NCI-H1436 (cell line): ENCODE data around the gene DDX25.
A peak's percentile ranks its signal among the peaks of the same experiment; 100 is the strongest.
"Not testable (repeated sequence)": the region's sequence is repeated elsewhere in the genome, so short reads cannot be mapped to it uniquely, and the experiment has no call there.

ENCODE experiments used
- DNase-seq: peaks from one replicate; lab custom pipeline; 2025; lab: John Stamatoyannopoulos, UW

The DDX25 gene

DNA sequence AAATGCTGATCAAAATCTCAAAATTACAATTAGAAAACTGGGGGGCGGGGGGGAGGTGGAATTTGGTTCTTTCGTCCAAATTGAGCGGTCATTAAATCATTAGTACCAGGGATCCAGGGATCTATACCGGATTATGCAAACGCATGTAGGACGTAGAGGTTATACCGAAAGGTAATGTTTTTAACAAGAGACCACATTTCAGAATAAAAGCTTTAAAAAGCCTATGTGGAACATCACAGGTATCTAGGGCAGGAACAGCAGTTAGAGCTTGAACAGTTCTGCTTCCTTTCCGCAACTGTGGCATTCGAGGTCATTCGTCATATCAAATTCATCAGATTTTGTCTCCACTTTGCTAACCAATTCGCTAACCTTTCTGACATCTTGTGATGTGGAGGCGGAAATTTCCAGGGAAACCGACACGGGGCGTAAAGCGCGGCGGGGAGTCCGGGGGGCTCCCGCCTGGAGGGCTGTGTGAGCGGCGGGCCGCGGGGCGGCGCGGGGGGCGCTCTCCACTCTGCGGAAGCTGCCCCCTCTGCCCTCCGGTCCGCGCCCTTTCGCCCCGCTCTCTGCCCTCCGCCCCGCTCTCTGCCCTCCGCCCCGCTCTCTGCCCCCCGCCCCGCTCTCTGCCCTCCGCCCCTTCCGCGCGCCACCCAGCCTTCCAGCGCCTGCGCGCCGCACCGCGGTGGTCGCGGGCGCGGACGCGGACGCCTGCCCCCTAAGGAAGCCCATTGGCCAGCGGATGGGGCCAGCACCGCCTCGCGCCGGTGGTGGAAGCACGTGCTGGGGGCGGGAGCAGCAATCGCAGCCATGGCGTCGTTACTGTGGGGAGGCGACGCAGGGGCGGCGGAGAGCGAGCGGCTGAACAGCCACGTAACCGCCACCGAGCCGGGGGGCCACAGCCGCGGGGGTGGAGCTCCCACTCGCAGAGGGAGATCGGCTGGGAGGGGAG lies at the start of gene DDX25:
TSS of gene DDX25 (plus strand) at position 798 of the 949 bp plus-strand sequence. CDS start at position 808, 10 bp downstream.
- DNase-seq: no peak

DNA sequence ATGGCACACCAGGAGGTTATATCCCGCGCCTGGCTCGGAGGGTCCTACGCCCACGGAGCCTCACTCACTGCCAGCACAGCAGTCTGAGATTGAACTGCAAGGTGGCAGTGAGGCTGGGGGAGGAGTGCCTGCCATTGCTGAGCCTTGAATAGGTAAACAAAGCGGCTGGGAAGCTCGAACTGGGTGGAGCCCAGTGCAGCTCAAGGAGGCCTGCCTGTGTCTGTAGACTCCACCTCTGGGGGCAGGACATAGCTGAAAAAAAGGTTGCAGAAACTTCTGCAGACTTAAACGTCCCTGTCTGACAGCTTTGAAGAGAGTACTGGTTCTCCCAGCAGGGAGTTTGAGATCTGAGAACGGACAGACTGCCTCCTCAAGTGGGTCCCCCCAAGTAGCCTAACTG lies 46.6 kb upstream of the DDX25 start:
- DNase-seq: not testable (repeated sequence)

DNA sequence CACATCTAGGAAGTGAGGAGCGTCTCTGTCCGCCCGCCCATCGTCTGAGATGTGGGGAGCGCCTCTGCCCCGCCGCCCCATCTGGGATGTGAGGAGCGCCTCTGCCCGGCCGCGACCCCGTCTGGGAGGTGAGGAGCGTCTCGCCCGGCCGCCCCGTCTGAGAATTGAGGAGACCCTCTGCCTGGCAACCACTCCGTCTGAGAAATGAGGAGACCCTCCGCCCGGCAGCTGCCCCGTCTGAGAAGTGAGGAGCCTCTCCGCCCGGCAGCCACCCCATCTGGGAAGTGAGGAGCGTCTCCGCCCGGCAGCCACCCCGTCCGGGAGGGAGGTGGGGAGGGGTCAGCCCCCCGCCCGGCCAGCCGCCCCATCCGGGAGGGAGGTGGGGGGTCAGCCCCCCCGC lies 41.5 kb upstream of the DDX25 start:
- DNase-seq: not testable (repeated sequence)

DNA sequence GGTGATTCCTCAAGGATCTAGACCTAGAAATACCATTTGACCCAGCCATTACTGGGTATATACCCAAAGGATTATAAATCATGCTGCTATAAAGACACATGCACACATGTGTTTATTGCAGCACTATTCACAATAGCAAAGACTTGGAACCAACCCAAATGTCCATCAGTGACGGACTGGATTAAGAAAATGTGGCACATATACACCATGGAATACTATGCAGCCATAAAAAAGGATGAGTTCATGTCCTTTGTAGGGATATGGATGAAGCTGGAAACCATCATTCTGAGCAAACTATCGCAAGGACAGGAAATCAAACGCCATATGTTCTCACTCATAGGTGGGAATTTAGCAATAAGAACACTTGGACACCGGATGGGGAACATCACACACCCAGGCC lies 39.0 kb upstream of the DDX25 start:
- not testable (repeated sequence) for DNase-seq

DNA sequence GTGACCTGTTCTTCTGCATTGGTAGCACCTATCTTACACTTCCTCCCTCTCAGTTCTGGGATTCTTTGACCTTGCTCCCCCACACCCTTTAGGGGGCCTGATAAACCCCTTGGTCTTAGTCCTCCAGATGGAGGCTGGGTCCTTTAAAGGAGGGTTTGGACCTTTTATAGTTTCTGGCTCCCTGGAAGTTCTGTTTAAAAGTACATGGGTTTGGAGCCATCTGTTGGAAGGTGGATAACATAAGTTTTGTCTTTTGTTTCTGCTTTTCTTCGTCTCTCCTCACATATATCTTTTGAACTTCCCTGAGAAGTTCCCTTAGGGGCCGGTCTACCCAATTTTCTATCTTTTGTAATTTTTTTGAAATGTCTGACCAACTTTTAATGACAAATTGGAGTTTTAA lies 34.8 kb upstream of the DDX25 start:
- DNase-seq: no peak

DNA sequence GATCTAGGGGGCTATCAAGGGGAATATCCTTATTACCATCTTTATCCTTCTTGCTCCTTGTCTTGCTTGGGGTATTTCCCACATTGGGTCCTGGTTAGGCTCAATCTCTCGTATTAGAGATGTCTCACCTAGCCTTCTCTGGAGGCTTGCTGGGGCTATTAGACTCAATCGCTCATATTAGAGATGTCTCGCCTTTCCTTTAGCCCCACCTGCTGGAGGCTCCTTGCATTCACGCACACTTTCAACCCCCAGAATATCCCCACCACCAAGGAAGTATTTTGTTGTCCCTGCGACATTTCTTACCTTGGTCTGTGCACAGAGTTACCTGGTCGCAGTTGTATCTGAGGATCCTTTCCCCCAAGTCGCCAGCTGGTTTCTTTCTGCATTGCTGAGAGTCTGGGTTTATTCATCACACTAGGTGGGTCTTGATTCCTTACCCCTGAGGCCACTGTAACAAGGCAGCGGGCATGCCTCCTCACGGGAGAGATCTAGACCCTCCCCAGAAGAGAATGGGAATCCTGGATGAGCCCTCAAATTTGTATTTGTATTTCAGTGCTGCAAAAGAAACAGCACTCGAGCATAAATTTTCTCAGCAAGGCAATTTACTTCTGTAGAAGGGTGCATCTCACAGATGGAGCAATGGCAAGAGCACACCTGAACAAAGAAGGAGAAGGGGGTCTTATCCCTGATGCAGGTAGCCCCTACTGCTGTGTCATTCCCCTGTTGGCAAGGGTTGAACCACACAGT lies 32.7 kb upstream of the DDX25 start:
- DNase-seq: peak; percentile 8

DNA sequence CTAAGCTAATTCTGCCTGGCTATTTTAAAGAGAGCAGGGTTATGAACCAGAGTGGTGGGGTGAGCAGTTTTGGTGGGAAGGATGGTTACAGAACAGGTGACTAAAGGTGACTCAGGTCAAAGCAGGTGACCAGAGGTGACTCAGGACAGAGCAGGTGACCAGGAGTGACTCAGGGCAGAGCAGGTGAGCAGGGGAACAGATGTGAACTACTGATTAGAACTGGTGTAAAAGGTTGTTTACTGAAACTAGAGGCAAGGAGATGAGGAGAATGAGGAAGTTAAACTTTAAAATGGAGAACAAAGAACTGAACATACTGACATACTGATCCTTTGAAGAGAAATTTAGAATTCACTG lies 32.2 kb upstream of the DDX25 start:
- no peak for DNase-seq

DNA sequence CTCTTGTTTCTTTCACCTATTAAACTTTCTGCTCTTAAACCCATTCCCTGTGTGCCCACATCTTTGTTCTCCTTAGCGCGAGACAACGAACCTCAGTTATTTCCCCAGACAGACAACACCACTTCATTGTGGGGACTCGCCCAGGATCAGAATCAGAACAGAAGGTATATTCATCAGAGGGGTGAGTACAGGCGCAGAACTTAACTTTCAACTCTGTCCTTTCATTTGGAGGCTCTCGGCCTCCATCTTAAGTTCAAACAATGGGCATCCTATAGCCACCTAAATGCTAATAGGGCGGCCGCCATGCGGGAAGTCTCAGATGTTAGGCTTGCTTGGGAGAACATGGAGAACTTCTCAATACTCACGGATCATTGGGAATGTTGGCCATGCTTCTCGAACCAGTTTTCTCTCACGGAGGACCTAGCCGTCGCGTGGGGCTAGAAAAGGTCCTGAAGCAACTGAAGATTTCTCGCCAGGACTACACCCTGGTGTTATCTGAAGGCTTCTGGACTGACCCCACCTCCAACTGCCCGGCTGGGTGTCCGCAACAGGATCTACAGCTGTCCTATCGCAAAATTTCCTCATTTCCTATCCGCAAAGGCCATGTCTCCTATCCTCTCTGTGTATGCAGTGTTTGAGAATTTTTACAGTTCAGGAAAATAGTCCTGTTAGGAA lies 30.3 kb upstream of the DDX25 start:
- DNase-seq: no peak

DNA sequence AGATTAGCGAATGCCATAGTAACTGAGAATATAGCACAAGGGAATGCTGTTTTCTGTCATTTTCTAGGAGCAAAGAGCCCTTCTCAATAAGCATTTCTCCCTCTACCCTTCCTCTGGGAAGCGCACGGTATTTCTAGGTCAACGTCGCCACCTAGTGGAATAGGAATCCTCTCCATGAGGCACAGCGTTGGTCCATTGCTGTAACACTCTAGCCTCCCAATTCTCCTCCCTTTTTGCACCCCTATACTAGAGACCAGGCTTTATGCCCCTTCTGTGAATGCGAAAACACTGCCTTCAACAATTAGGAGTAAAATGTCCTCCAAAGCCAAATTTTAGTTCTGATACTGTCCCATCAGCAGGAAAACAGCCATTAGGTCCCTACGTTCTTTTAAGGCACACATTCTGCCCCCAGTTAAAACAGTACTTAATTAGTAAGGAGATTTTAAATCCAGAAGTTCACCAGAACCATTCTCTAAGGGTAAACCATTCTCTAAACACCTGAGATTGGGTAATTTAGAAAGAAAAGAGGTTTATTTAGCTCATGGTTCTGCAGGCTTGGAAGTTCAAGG lies 29.7 kb upstream of the DDX25 start:
- peak; percentile 45 for DNase-seq

DNA sequence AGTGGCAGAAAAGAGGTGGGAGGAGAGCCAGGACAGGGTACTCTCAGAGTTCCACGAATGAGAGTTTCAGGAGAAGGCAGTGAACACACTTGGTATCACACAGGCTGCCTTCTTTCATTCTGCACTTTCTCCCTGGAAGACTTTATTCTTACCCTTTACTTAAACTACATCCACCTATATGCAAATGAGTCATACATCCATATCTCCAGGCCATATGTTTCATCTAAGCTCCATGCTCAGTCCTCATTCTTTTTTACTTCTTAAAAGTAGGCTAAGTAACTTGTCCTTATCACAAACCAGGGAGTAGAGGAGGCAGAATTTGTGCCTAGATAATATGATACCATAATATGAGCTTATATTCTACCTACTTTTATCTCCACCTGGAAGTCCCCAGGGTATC lies 23.0 kb upstream of the DDX25 start:
- DNase-seq: no peak

DNA sequence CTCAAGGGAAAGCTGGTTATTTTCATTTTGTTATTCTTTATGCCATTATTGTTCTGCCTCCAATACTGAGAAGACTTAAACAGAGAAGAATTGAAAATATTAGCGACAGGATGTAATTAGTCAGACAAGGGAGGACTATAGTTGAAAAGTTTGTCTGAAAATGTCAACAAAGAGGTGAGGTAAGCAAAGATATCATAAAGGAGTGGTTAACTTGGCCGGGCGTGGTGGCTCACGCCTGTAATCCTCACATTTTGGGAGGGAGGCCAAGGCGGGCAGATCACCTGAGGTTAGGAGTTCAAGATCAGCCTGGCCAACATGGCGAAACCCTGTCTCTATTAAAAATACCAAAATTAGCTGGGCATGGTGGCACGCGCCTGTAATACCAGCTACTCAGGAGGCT lies 20.9 kb upstream of the DDX25 start:
- DNase-seq: no peak

DNA sequence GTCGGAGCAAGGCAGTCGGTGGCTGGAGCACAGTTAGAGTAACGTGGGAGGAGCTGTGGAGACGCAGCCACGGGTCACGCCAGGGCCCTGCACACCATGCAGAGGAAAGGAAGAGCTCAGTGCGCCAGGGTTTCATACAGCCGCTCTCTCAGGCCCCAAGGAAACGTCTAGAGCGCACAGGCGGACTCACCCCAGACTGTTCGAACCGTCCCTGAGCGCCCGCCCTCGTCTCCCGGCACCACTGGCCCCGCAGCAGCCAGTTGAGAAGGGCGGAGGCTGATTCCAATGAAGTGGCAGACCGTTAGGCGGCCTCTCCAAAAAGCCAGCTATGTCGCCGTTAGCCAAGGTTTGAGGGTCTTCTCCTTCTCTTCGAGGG lies 17.3 kb upstream of the DDX25 start:
- DNase-seq: no peak

DNA sequence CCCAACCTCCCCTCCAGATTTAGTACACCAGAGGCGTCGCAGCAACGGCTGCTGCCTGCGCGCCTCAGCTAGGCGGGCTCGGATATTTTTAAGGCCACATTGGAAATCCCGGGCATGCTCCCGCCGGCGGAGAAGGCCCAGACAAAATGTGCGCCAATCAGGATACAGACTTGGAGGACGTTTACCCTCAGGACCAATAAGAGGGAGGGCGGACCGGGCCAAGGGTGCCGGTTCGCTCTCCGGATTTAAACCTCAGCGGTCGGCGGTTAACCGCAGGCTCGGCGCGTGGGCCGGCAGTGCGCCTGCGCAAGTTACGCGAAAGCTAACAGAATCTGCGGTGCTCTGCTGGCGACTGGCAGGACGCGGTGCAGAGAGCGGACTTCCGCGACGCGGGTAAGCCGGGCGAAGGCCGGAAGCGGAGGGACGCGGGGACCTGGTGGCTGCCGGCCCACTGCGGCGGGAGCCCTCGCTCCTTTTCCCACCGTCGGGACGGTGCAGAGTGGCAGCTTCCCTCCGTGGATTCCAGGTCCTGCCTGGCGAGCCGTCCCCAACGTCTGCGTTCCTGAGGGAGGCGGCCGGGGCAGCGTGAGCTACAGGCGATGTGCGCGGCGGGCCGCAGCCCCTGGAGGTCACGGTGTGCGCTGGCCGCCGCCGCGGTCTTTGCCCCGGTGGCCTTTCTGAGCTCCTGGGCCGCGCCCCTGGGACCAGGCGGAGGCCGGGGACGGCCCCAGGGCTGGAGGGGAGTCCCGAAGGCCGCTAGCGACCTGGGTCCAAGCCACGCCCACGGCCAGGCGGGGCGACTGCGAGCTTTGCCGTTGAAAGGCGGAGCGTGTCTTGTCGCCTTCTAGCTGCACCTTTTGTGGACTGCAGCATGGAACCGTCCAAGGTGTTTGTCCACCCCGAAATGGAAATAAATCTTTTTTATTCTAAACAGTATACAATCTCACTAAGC lies 16.7 kb upstream of the DDX25 start, which contains the start of gene HYLS1:
TSS of gene HYLS1 (plus strand) at position 296 of the 952 bp plus-strand sequence. CDS start 11,701 bp downstream, outside the sequence.
- DNase-seq: peak; percentile 82

DNA sequence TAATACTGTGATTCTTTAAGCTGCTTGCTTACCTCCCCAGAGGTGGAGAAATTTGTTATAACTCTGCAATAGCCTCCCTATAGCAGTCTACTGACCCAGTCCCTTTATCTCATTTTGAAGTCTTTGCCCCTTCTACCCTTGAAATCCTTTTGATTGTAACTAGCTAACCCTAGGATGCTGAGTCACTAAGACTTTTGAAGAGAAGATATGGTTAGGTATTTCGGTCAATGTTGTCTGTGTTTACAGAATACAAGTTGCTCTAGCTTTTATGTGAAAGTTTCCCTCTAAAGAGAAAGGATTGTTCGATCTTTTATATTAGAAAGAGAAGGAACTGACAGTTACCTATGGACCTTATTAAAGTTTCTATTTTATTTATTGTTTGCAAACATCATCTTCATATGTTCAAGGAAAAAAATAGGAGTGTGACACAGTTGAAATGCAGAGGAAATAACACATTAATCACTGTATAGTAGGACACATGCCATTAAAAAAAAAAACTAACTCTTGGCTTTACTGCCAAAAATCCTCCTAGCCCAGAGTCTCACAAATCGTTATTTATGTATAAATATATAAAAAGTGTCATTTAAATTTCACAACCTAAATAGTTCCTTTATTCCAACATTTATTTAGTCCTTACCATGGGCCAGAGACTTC lies 13.7 kb upstream of the DDX25 start:
- DNase-seq: no peak

DNA sequence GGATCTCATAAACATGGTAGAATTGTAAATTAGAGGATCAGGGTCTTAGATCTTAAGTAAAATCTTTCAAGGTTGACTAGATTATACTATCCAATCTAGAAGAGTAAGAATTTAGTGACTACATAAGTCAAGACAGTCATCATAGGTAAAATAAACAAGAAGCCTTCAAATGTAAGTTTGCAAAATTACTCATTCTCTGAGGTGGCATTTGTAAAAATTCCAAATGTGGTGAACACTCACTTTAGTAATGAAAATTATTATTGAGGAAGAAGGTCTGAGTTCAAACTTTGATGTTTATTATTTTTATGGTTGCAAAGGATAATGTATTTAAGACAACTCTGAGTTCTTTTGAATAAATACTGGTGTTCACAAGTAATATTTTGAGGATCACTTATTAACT lies 12.2 kb upstream of the DDX25 start:
- DNase-seq: no peak

DNA sequence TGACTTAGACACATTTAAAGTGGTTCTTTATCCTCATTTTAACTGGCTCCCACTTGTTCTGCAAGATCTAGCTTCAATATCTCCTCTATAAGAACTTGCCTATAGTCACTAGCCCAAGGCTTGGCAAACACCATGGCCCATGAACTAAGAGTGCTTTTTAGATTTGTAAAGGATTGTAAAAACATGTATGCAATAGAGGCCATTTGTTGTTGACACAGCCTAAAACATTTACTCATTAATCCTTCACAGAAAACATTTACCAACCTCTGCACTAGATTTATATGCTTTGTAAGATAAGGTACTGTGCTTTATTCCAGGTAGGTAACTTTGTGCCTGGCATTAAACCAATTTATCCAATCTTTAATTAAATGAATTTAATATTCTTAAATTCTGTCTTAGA lies 11.3 kb upstream of the DDX25 start:
- no peak for DNase-seq

DNA sequence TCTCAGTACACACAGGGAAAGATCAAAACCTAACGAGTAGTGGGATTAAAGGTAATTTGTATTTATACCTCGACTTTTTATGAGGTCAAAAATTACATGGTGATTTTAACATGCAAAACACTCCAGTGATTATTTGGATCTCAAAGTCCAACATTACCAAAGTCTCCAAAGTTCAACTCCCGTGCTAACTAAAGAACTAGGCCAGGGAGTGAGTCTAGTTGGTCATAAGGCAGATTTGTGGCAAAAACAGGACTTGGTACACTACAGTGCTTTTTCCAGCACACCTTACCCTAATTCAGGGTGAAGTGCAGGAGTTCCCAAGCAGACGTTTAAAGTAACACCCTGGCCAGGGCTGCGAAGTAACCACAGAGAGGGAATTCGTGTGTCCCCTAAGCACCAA lies 2.4 kb upstream of the DDX25 start:
- no peak for DNase-seq

DNA sequence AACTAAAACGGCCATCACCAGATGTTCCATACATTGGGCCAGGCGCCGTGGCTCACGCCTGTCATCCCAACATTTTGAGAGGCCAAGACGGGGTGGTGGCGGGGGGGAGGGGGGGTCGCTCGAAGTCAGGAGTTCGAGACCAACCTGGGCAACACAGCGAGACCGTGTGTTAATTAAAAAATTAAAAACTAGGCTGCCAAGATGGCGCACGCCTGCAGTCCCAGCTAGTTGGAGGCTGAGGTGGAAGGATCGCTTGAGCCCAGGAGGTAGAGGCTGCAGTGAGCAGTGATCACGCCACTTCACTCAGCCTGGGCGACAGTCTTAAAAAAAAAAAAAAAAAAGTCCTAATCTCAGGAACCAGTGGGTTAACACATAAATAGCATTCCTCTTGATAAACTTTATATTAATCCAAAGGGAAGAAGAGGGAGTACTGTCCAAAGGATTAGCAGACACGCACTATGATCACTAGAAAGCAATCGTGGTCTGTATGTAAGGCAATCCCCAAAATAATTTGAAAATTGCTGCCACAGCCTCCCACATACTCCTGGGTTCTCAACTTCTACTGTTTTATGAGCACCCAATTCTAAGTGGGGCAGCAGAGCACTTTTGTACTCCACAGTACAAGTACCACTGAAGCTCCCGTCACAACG lies 1.9 kb upstream of the DDX25 start:
- no peak for DNase-seq

DNA sequence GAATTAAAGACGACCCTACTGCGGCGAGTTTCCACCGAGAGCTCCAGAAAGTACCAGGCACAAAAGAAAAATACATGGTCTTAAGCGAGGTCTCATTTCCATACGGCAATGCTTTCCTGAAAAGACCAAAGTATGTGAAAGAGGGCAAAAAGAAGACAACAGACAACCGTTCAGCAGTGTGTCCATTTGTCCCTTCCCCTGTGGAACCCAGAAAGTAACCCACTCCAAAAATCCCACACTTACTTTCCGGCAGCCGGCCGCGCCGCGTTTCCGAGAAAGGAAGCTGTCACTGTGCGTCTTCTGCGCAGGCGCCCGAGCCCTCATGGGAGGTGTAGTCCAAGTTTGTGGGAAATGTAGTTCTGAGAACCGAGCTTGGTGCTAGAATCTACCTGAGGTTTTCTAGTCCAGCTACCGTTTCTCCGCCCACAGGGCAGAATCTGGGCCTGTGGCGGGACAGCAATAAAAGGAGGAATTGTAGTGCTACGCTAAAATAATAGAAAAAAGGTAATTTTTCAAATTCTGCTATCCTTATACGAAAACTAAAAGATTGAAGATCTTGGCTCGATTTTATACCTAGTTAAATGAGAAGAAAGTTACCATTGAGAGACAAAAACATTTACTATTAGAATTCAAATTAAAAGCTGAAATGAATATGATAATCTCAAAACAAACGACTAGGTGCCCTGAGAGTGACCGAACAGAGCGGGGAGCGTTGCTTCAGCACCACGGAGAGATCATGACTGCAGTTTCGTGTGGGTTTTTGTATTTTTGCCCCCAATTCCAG lies 1.2 kb upstream of the DDX25 start, which contains the start of gene PUS3:
TSS of gene PUS3 (minus strand) at position 280 of the 784 bp plus-strand sequence. CDS start 6,922 bp downstream, outside the sequence.
- peak; percentile 84 for DNase-seq
